Heart left ventricle (tissue), 13 donors: ENCODE measurements around the gene TYMS.

Source experiments
- POLR2A ChIP-seq, 2 donors: fragments of 450-650 bp; IDR thresholded peaks; one replicate each; pipeline ENCODE4 v1.6.1; 2017; ENCODE audit warnings: antibody characterized with exemption in 2 of 2, mild to moderate bottlenecking in 2 of 2, moderate library complexity in 2 of 2
- TF ChIP-seq, protein P1 (sequence below), 12 donors: fragments of 200-600 bp; sonication (generic) in 4 of 12; IDR thresholded peaks; one replicate each; pipeline versions ENCODE4 v1.5.0 to v1.8.0; 2018 to 2022; ENCODE audit warnings: antibody characterized with exemption in 12 of 12, mild to moderate bottlenecking in 5 of 12
- donor health status: ischemic (EF 13 %, LVEDD 7.1; RV severe dilation, severe dysfunction).
- donor health status: DM: no; HTN: yes; CAD: no.
- donor health status: DM: no; HTN: no; CAD: no.
- donor health status: ischemic (EF 25% LVEDD 6.9; RV normal size, moderate dysfunction).
- donor health status: ischemic (EF 25% LVEDD 5.7; RV mildly dilated, moderate dysfunction).
- donor health status: ischemic (EF 35%, LVEDD 5.7; RV mildly dilated, moderate dysfunction).
- donor health status: nonischemic (EF 11% LVEDD 7.7; RV severe dilation, severe dysfunction).
- donor health status: DM: yes; HTN: yes; CAD: no.
- donor health status: PGD.
- donor health status: ischemic (EF 29% LVEDD 5.4; RV normal size, mild dysfunction).
- donor health status: nonischemic (EF 23%, LVEDD 6.1; RV moderate dilation, normal function).

GRCh38 chr18:668260-668659 lies 10.8 kb downstream of the TYMS start:
- TF ChIP-seq POLR2A (IDR thresholded peaks at IDR 0.05) = no peak
- TF ChIP-seq, protein P1, sequence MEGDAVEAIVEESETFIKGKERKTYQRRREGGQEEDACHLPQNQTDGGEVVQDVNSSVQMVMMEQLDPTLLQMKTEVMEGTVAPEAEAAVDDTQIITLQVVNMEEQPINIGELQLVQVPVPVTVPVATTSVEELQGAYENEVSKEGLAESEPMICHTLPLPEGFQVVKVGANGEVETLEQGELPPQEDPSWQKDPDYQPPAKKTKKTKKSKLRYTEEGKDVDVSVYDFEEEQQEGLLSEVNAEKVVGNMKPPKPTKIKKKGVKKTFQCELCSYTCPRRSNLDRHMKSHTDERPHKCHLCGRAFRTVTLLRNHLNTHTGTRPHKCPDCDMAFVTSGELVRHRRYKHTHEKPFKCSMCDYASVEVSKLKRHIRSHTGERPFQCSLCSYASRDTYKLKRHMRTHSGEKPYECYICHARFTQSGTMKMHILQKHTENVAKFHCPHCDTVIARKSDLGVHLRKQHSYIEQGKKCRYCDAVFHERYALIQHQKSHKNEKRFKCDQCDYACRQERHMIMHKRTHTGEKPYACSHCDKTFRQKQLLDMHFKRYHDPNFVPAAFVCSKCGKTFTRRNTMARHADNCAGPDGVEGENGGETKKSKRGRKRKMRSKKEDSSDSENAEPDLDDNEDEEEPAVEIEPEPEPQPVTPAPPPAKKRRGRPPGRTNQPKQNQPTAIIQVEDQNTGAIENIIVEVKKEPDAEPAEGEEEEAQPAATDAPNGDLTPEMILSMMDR (IDR thresholded peaks at IDR 0.05) = no peak
